Spinal cord (tissue), 10 donors: ENCODE data around the gene MRGPRD. TPM values are rescaled to one million over a fixed set of nuclear protein-coding genes. Genes with fewer than 3 reads are reported as not detected.

Experiments
- DNase-seq, 6 donors: peaks; one replicate each; pipeline versions ENCODE4 v3.0.0 to v3.0.0-alpha.2; 2013 to 2015; ENCODE audit warnings: low spot score in 6 of 6, low read depth in 4 of 6
- H3K27ac ChIP-seq: one replicate; pipeline ENCODE4 v1.5.1; 2013; ENCODE audit warnings: low read depth, low read length, control low read depth
- H3K27me3 ChIP-seq: one replicate; pipeline ENCODE4 v1.6.1; 2013; ENCODE audit warnings: low read length; ENCODE audit not compliant: control insufficient read depth, insufficient read depth
- H3K36me3 ChIP-seq: one replicate; pipeline ENCODE4 v1.6.1; 2013; ENCODE audit warnings: low read length; ENCODE audit not compliant: control insufficient read depth, insufficient read depth
- H3K4me1 ChIP-seq: one replicate; pipeline ENCODE4 v1.6.1; 2013; ENCODE audit warnings: low read length; ENCODE audit not compliant: control insufficient read depth, insufficient read depth
- H3K4me3 ChIP-seq: one replicate; pipeline ENCODE4 v1.5.1; 2013; ENCODE audit warnings: low read depth, low read length, control low read depth
- H3K9me3 ChIP-seq: one replicate; pipeline ENCODE4 v1.6.1; 2013; ENCODE audit warnings: low read length; ENCODE audit not compliant: control insufficient read depth, insufficient read depth
- WGBS: methylation state at CpG from one replicate; pipeline ENCODE4 v1.1.5; 2013; ENCODE audit warnings: missing lambda C conversion rate; ENCODE audit not compliant: insufficient coverage; 5-methylcytosine and 5-hydroxymethylcytosine counted together
- polyA plus RNA-seq, 2 donors: library from polyadenylated mRNA; unstranded; fragments of 120-200 nt; gene quantifications; one replicate each; pipeline ENCODE4 v1.2.1, GENCODE V29; 2013; ENCODE audit not compliant: insufficient read length in 2 of 2
- total RNA-seq, 2 donors: library from RNA; depleted of rRNA in 1 of 2; stranded (reverse); fragments of 120-200 nt in 1 of 2; fragments of >200 nt in 1 of 2; gene quantifications; one replicate each; pipeline versions ENCODE4 v1.2.3 to v1.2.4, GENCODE V29; 2013 to 2014
- donor health status: healthy.

MRGPRD gene
- total and polyA plus RNA-seq, 4 donors = 0.89 TPM; not detected in 3

GRCh38 chr11:68941324-68942094 lies 39.3 kb downstream of the MRGPRD start:
- Histone ChIP-seq H3K4me1 (peaks cover 9% of the 10 kb centered on the region), H3K27me3 (no peaks in the 10 kb centered on the region), H3K9me3 (no peaks in the 10 kb centered on the region), H3K27ac (no peak overlapping the region), H3K36me3 (peaks cover 57% of the 10 kb centered on the region), H3K4me3 (no peak overlapping the region)
- DNase-seq = no peak
- WGBS = over 99% methylated on average over 13 of the region's 18 CpGs

DNA sequence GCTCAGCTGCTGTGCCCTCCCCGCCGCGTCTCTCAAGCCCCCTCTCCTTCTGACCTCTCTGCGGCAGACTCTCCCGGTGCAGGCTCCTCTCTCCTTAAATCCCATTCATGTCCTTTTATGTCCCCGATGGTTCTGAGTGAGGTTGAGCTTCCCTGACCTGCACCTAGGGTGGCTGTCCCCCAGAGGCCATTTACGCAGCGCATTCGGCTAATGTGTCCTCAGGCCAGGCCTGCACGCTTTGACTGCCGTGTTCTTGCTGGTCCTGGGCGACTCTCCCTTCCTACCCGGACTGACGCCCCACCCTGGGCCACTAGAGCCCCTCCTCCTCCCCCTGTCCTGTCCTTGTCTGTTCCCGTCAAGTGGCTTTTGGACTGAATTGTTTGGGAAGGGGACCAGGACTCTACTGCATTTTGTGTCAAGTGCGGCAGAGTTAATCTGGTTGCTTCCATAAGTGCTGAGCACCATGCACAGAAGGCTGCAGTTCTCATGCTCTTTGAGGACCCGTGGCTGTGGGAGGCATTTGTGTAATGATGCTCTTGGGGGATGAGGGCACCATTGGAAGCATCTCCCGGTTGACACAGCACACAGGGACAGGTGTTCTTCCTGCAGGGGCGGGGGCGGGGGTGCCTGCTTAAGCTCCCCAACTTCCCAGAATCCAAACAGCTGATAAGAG lies 40.0 kb downstream of the MRGPRD start:
- no peaks in the 10 kb centered on the region for H3K27me3 ChIP-seq
- H3K27ac ChIP-seq = no peak overlapping the region
- peaks cover 5% of the 10 kb centered on the region for H3K4me1 ChIP-seq
- no peaks in the 10 kb centered on the region for H3K9me3 ChIP-seq
- H3K4me3 ChIP-seq = no peak overlapping the region
- WGBS = 93% methylated on average over 12 of the region's 20 CpGs
- peaks cover 64% of the 10 kb centered on the region for H3K36me3 ChIP-seq
- DNase-seq = no peak

GRCh38 chr11:68939583-68940555 lies 40.9 kb downstream of the MRGPRD start:
- H3K9me3 ChIP-seq = no peaks in the 10 kb centered on the region
- peaks cover 73% of the 10 kb centered on the region for H3K36me3 ChIP-seq
- H3K4me3 ChIP-seq = no peak overlapping the region
- H3K4me1 ChIP-seq = peaks cover 5% of the 10 kb centered on the region
- no peak for DNase-seq
- H3K27me3 ChIP-seq = no peaks in the 10 kb centered on the region
- no peak overlapping the region for H3K27ac ChIP-seq
- WGBS = 83% methylated on average over 26 of the region's 33 CpGs

DNA sequence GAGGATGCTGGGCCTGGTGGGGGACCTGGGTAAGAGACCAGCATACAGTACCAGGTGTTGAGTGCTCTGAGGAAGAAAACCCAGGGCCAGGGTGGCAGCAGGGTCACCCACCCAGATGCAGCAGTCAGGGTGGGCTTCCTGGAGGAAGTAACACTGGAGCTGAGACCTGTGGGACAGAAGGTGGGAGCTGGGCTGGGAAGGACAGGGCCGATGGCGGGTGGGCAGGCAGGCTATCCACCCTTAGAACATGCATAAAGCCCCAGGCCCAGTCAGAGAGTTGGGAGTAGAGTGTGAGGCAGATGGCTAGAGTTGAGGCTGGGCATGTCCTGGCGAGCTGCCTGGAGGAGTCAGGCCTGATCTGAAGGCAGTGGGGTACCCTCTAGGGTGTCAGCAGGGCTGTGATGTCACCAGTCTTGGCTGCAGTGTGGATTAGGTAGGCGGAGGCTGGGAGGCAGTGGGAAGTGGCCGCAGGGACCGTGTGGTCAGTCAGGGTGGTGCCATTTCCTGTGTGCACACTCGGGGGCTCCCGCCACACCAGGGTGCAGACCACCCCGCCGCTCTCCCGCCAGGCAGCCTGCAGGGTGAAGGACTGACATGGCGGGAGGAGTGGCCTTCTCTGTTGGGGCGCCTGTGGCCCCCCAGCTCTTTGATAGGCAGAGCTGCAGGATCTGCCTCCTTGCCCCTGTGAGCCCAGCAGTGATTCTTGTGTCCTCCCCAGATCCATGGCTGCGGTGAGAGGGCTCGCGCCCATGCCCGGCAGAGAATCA lies 41.8 kb downstream of the MRGPRD start:
- no peaks in the 10 kb centered on the region for H3K9me3 ChIP-seq
- no peak overlapping the region for H3K4me3 ChIP-seq
- H3K27me3 ChIP-seq = no peaks in the 10 kb centered on the region
- no peak overlapping the region for H3K27ac ChIP-seq
- no peak for DNase-seq
- peaks cover 5% of the 10 kb centered on the region for H3K4me1 ChIP-seq
- H3K36me3 ChIP-seq = peaks cover 82% of the 10 kb centered on the region
- 90% methylated on average over 17 of the region's 17 CpGs for WGBS

DNA sequence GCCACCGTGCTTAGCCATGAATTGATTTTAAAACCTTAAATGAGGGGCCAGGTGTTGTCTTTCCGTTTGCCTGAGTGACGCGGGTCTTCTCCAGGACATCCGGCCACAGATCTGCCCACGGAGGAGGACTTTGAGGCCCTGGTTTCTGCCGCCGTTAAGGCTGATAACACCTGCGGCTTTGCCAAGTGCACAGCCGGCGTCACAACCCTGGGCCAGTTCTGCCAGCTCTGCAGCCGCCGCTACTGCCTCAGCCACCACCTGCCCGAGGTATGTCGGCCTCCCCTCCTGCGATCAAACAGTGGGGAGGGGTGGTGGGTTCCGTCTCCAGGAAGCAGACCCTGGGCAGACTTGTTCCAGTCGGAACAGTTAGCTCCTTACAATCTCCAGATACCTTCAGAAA lies 42.7 kb downstream of the MRGPRD start:
- H3K27ac ChIP-seq = no peak overlapping the region
- peaks cover 5% of the 10 kb centered on the region for H3K4me1 ChIP-seq
- 96% methylated on average over 12 of the region's 18 CpGs for whole genome bisulfite sequencing
- no peaks in the 10 kb centered on the region for H3K27me3 ChIP-seq
- peaks cover 91% of the 10 kb centered on the region for H3K36me3 ChIP-seq
- no peaks in the 10 kb centered on the region for H3K9me3 ChIP-seq
- DNase-seq = no peak
- no peak overlapping the region for H3K4me3 ChIP-seq

- H3K27me3 ChIP-seq = no peaks in the 10 kb centered on the region
- no peak for DNase-seq
- H3K4me3 ChIP-seq = no peak overlapping the region
- H3K9me3 ChIP-seq = no peaks in the 10 kb centered on the region
- no peaks in the 10 kb centered on the region for H3K4me1 ChIP-seq
- H3K27ac ChIP-seq = no peak overlapping the region
- H3K36me3 ChIP-seq = peaks cover 100% of the 10 kb centered on the region
- 95% methylated on average over 24 of the region's 29 CpGs for WGBS
Observed at GRCh38 chr11:68936676-68937620, 43.8 kb downstream of the MRGPRD start.

DNA sequence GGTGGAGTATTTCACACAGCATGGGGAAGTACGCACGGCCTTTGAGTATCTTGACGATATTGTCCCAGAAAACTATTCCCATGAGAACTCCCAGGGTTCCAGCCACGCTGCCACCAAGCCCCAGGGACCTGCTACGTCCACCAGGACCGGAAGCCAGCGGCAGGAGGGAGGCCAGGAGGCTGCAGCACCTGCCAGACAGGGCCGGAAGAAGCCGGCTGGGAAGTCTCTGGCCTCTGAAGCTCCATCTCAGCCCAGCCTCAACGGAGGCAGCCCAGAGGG lies 44.5 kb downstream of the MRGPRD start:
- H3K36me3 ChIP-seq = peaks cover 97% of the 10 kb centered on the region
- no peaks in the 10 kb centered on the region for H3K27me3 ChIP-seq
- 99% methylated on average over 10 of the region's 10 CpGs for WGBS
- no peak overlapping the region for H3K27ac ChIP-seq
- H3K4me1 ChIP-seq = no peaks in the 10 kb centered on the region
- H3K9me3 ChIP-seq = no peaks in the 10 kb centered on the region
- DNase-seq = no peak
- no peak overlapping the region for H3K4me3 ChIP-seq

- Histone ChIP-seq H3K36me3 (peaks cover 97% of the 10 kb centered on the region), H3K9me3 (no peaks in the 10 kb centered on the region), H3K27ac (no peak overlapping the region), H3K4me3 (no peak overlapping the region), H3K4me1 (no peaks in the 10 kb centered on the region), H3K27me3 (no peaks in the 10 kb centered on the region)
- WGBS = 98% methylated on average over 15 of the region's 29 CpGs
- no peak for DNase-seq
Observed at GRCh38 chr11:68935516-68936357, 45.0 kb downstream of the MRGPRD start.
